Hippocampal formation (tissue), 2 donors: ENCODE data around the gene OPRD1.

Experiments
- DNase-seq, 2 donors: peaks; one replicate each; lab custom pipeline; 2025; lab: John Stamatoyannopoulos, UW

Gene OPRD1

DNA sequence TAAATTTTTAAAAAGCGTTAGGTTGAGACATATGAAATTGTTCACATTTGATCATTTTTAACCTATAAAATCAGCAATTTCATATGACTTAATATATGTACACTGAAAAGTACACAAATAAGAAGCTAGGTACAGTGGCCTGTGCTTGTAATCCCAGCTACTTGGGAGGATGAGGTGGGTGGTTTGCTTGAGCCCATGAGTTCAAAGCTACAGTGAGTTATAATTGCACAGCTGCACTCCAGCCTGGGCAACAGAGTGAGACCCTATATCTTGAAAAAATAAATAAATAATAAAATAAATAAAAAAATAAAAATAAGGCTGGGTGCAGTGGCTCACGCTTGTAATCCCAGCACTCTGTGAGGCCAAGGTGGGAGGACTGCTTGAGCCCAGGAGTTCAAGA, 97.2 kb downstream of the OPRD1 start:
- DNase-seq, result no peak

DNA sequence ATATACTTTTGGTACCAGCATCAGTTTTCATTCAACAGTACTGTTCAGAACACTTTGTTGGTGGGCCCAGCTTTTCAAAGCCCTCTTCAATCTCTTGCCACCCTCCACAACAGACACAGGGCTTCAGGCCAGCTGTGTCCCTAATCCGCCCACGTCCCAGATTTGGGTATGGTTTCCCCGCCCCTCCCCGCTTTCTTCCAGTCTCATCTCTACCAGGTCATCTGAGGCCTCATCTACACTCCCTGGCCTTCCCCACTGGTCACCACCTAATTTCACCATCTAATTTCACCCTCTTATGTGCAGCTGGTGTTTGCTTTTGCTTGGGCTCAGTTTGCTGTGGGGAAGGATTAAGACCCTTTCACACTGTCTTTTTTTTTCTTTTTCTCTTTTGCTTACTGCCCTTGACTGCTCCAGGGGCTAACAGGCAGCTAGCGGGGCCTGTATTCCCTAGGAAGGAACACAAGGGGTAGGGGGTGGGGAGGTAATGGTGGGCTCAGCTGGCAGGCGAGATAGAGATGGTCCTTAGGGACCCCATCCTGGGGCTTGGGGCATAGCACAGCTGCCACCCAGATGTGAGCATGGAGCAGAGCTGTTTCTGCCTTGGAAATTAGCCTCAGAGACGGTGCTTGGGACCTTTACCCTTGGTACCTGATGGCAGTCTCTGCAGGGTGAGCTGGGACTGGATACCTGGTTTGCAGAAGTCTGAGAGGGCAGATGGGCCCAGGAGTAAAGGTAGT, 98.6 kb downstream of the OPRD1 start:
- no peak for DNase-seq

- DNase-seq, result no peak
These were observed 101.8 kb downstream of the OPRD1 start for GRCh38 chr1:28913786-28914227.

DNA sequence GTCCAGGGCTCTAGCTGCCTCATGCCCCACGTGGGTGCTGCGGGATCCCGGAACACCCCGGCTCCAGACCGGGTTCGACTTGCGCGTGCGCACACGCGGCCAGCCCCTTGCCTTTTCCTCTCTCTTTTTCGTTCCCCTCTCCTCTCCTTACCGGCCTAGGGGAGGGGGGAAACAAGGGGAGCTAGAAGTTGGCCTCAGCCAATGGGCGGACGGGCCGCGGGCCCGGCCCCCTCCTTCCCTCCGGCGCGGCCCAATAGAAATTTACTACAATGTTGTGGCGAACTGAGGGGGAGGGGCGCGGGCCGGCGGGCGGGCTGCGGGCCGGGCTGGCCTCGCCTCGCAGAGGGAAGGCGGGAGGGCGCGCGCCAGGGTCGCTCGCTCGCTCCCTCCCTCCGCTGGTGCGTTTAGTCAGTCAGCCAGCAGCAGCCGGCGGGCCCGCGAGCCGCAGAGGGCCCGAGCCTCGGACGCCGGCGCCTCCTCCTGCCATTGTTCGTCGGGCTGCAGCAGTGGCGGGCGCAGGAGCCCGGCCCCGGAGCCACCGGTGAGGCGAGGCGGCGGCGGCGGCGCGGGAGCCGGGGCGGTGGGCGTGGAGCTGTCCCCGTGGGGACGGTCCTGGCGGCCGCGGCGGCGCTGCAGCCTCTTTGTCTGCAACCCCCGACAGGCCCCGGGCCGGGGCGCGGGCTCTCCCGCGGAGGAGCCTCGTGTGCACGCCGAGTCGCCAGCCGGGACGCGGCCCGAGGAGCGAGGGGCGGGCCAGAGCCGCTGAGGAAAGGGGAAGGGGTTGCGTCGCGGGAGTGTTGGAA, 102.5 kb downstream of the OPRD1 start, which contains the start of gene EPB41:
EPB41 (plus strand) TSS at position 342 of the 803 bp plus-strand sequence. CDS start 72,869 bp downstream, outside the sequence.
- peak; percentile 78 to 83 for DNase-seq

- no peak for DNase-seq
These were observed 103.3 kb downstream of the OPRD1 start for GRCh38 chr1:28915031-28915895.

GRCh38 chr1:28917757-28918118, 105.8 kb downstream of the OPRD1 start:
- DNase-seq, result no peak
